Upper lobe of left lung (tissue), 6 donors: ENCODE results near the gene EGFL7. TPM values are rescaled to one million over a fixed set of nuclear protein-coding genes. Genes with fewer than 3 reads are reported as not detected.

Experiments used
- ATAC-seq, 2 donors: fragments of 200-7000 bp; cut with Tn5 transposase; one replicate each; pipeline ENCODE4 v1.9.1; 2022; ENCODE audit warnings: mild to moderate bottlenecking in 2 of 2, moderate library complexity in 2 of 2; ENCODE audit not compliant: low FRiP score in 2 of 2
- DNase-seq, 2 donors: peaks; one replicate each; pipeline ENCODE4 v3.0.0-alpha.2; 2019 to 2020
- H3K27ac ChIP-seq, 4 donors: fragments of 200-600 bp; sonication (generic); one replicate each; pipeline ENCODE4 v1.5.1; 2016 to 2019
- H3K27me3 ChIP-seq, 4 donors: fragments of 200-600 bp; sonication (generic); one replicate each; pipeline ENCODE4 v1.5.1; 2017 to 2019
- H3K36me3 ChIP-seq, 4 donors: fragments of 200-600 bp; sonication (generic); one replicate each; pipeline ENCODE4 v1.5.1; 2016 to 2019
- H3K4me1 ChIP-seq, 4 donors: fragments of 200-600 bp; sonication (generic); one replicate each; pipeline ENCODE4 v1.5.1; 2018 to 2019
- H3K4me3 ChIP-seq, 4 donors: fragments of 200-600 bp; sonication (generic); one replicate each; pipeline ENCODE4 v1.5.1; 2017 to 2019; ENCODE audit warnings: mild to moderate bottlenecking in 2 of 4, moderate library complexity in 1 of 4
- H3K9me3 ChIP-seq, 4 donors: fragments of 200-600 bp; sonication (generic); one replicate each; pipeline ENCODE4 v1.5.1; 2018 to 2019
- EP300 ChIP-seq, 4 donors: sonication (generic); formaldehyde crosslinking; IDR thresholded peaks; one replicate each; pipeline ENCODE4 v1.5.1; 2017; ENCODE audit warnings: antibody characterized with exemption in 4 of 4, control low read depth in 2 of 4
- POLR2A ChIP-seq, 4 donors: fragments of 450-650 bp; IDR thresholded peaks; one replicate each; pipeline ENCODE4 v1.5.1; 2016 to 2017; ENCODE audit warnings: antibody characterized with exemption in 4 of 4, mild to moderate bottlenecking in 2 of 4
- POLR2AphosphoS5 ChIP-seq, 2 donors: sonication (generic); formaldehyde crosslinking; IDR thresholded peaks; one replicate each; pipeline ENCODE4 v1.5.1; 2017; ENCODE audit warnings: antibody characterized with exemption in 2 of 2
- WGBS, 2 donors: methylation state at CpG; one replicate each; pipeline ENCODE4 v1.1.5; 2017 to 2018; 5-methylcytosine and 5-hydroxymethylcytosine counted together
- total RNA-seq, 6 donors: library from RNA; depleted of rRNA in 4 of 6; stranded (reverse); fragments of >200 nt in 4 of 6; gene quantifications; one replicate each; pipeline versions ENCODE4 v1.1.0 to v1.2.1, GENCODE V29; 2016 to 2021
- TF ChIP-seq, protein P1 (sequence below), 6 experiments: fragments of 450-650 bp in 4 of 6; fragments of 200-600 bp in 2 of 6; sonication (generic) in 2 of 6; IDR thresholded peaks; one replicate each; pipeline ENCODE4 v1.5.1; 2016 to 2019; ENCODE audit warnings: antibody characterized with exemption in 6 of 6
- donor health status: DM: no; HTN: no; CAD: no; lungs with moderate emphysema.
- donor health status: DM: no; HTN: yes; CAD: no; lungs with severe emphysema.

Gene EGFL7
- total RNA-seq, 6 donors from 2014 or later: 77.9 to 321 (median 165) TPM

DNA sequence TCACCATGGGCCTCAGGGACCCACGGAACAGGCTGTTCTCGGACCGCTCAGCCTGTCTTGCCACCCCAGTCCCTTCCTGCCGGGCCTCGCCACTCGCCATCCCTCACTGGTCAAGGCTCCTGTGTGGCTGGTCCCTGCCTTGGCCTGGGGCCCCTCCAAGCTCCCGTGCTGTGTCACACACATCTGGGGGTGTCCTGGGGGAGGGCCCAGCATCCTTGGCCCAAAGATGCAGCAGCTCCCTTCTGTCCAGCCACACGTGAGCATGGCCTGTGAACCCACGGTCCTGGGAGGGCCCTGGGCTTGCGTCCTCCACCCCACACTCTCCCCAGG, 425 bp upstream of the EGFL7 start:
- ATAC-seq (peak in 1 of 2 donors; percentile 4), DNase-seq (peak in 1 of 2 donors; percentile 66)
- 44% methylated on average over 8 of the region's 10 CpGs; no CpG with 5 or more reads in 1 of the 2 donors for WGBS, 2 donors
- no peak for TF ChIP-seq POLR2A (IDR thresholded peaks at IDR 0.05)
- TF ChIP-seq, protein P1, sequence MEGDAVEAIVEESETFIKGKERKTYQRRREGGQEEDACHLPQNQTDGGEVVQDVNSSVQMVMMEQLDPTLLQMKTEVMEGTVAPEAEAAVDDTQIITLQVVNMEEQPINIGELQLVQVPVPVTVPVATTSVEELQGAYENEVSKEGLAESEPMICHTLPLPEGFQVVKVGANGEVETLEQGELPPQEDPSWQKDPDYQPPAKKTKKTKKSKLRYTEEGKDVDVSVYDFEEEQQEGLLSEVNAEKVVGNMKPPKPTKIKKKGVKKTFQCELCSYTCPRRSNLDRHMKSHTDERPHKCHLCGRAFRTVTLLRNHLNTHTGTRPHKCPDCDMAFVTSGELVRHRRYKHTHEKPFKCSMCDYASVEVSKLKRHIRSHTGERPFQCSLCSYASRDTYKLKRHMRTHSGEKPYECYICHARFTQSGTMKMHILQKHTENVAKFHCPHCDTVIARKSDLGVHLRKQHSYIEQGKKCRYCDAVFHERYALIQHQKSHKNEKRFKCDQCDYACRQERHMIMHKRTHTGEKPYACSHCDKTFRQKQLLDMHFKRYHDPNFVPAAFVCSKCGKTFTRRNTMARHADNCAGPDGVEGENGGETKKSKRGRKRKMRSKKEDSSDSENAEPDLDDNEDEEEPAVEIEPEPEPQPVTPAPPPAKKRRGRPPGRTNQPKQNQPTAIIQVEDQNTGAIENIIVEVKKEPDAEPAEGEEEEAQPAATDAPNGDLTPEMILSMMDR (IDR thresholded peaks at IDR 0.05): no peak
- no peak for TF ChIP-seq POLR2AphosphoS5 (IDR thresholded peaks at IDR 0.05)
- no peak for TF ChIP-seq EP300 (IDR thresholded peaks at IDR 0.05)
- H3K36me3 ChIP-seq: peaks cover 0 to 34% (median 16%) of the 10 kb centered on the region in 4 donors
- H3K4me1 ChIP-seq: peaks cover 8 to 24% (median 16%) of the 10 kb centered on the region in 4 donors
- no peaks in the 10 kb centered on the region for H3K9me3 ChIP-seq
- H3K27me3 ChIP-seq: peaks cover 0 to 35% (median 13%) of the 10 kb centered on the region in 4 donors
- peak overlapping the region; percentile 91 to 96 (median 92) for H3K27ac ChIP-seq
- peak overlapping the region; percentile 25 to 64 (median 56) for H3K4me3 ChIP-seq

DNA sequence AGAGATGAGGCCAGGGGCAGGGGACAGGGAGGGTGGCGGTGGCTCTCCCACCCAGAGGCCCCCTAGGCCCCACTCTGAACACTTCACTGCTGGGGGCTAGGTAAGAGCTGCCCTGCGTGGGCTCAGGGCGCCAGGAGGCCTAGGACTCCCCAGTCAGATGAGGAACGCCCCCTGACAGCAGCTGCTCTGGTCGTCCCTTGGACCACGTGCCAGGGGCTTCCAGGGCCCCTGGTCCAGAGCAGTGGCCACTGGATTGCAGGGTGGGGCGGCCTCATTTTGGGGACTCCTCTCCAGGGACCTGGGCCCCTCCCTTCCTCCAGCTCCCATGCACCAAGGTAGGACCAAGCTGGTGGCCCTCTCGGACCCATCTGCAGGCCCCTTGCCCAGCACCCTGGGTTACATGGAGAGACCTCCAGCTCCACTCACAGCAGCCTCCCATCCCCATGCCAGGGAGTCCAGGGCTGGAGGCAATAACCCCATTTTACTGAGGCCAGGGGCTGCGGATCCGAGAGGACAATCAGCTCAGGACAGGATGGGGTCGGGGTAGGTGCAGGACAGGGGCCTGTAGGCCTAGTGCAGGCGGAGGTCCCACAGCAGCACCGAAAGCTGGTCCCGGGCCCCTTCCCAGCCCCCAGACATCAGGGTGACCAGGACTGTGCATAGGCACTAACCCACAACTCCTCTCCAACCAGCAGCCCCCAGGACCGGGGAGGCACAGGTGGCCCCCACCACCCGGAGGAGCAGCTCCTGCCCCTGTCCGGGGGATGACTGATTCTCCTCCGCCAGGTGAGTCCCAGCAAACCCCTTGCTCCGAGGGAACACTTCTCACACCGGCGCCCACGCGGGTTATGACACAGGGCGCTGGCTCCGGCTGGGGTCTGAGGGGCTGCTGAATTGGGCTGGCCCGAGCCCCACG, 1.5 kb downstream of the EGFL7 start:
- Histone ChIP-seq H3K4me3 (peak overlapping the region; percentile 52 to 65 (median 62)), H3K4me1 (peaks cover 8 to 26% (median 17%) of the 10 kb centered on the region in 4 donors), H3K36me3 (peaks cover 0 to 52% (median 23%) of the 10 kb centered on the region in 4 donors), H3K9me3 (no peaks in the 10 kb centered on the region), H3K27ac (peak overlapping the region; percentile 91 to 96 (median 92)), H3K27me3 (peaks cover 0 to 19% (median 10%) of the 10 kb centered on the region in 4 donors)
- DNase-seq (peak in 1 of 2 donors; percentile 67), ATAC-seq (no peak)
- TF ChIP-seq POLR2AphosphoS5 (IDR thresholded peaks at IDR 0.05) (no peak), EP300 (IDR thresholded peaks at IDR 0.05) (no peak)
- WGBS, 2 donors: 68 to 75% methylated on average over 5 to 27 of the region's 27 CpGs

DNA sequence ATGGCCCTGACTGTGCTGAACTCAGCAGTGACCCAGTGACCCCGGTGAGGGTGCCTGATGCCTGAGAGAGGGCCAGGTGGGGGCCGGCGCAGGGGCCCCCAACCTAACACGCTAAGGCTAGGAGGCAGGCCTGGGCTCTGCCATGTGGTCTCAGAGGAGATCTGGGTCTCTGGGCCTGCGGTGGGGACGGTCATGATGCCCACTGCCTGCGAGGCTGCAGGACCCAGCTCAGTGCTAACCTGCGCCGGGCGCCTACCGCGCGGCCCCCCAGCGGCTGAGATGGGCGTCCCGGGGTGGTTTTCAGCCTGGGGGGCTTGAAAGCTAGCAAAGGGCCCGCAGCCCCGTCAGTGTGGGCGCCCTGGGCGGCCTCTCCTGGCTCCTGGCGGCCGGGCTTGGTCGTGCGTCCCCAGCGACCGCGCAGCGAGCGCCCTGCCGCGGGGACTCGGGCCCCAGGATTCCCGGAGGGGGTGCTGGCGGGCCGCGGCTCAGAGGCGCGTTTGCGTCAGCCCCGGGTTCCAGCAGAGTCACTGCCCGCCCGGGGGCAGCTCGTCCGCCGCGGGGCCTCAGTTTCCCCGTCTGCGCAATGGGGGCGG, 2.5 kb downstream of the EGFL7 start:
- Histone ChIP-seq H3K4me3 (peak overlapping the region; percentile 52 to 65 (median 62)), H3K27me3 (peaks cover 0 to 17% (median 9%) of the 10 kb centered on the region in 4 donors), H3K9me3 (no peaks in the 10 kb centered on the region), H3K4me1 (peaks cover 8 to 35% (median 21%) of the 10 kb centered on the region in 4 donors), H3K36me3 (peaks cover 0 to 62% (median 28%) of the 10 kb centered on the region in 4 donors), H3K27ac (peak overlapping the region; percentile 91 to 96 (median 92))
- ATAC-seq (no peak), DNase-seq (no peak)
- WGBS, 2 donors: 9 to 21% methylated on average over 5 to 27 of the region's 49 CpGs
- TF ChIP-seq POLR2A (IDR thresholded peaks at IDR 0.05): peak in 2 of 4 donors; percentile 29 to 45
- no peak for TF ChIP-seq EP300 (IDR thresholded peaks at IDR 0.05)
- TF ChIP-seq, protein P1 (IDR thresholded peaks at IDR 0.05): peak in 4 of 6 experiments; percentile 14 to 65 (median 48)

DNA sequence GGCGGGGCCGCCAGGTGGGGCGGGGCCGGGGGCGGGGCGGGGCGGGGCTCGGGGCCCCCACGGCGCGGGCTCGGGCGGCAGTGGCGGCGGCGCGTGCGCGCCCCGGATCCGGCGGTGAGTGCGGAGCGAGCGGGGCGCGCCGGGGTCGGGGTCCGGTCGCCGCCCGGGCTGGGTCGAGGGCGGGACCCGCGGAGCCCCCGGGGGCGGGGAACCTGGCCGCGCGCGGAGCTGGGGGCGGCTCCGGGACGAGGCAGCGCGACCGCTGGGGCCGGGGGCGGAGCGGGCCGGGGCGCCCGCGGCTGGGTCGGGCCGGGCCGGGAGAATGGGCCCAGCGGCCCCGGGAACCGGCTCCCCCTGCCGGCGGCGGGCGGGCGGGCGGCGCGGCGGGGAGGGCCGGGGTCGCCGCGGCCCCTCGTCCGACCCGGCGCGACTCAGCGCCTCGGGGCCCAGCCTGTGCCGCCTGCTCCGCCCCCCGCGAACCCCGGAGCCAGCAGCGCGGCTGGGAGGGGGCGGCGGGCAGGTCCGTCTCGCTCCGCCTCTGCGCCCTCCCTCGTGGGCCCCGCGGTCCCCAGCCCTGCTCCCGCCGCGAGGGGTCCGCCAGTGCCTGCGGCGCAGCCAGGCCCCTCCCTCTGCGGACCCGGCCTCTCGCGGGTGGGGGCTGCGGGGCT, 3.1 kb downstream of the EGFL7 start:
- WGBS, 2 donors: no CpG with 5 or more reads among the region's 109 CpGs

More for the DNA sequence above, 3.1 kb downstream of the EGFL7 start:
- Histone ChIP-seq H3K4me3 (peak overlapping the region; percentile 52 to 64 (median 61)), H3K4me1 (peaks cover 8 to 36% (median 23%) of the 10 kb centered on the region in 4 donors), H3K27me3 (peaks cover 0 to 17% (median 9%) of the 10 kb centered on the region in 4 donors), H3K36me3 (peaks cover 0 to 68% (median 28%) of the 10 kb centered on the region in 4 donors), H3K27ac (peak overlapping the region; percentile 91 to 96 (median 92)), H3K9me3 (no peaks in the 10 kb centered on the region)
- ATAC-seq (no peak), DNase-seq (peak in 1 of 2 donors; percentile 90)
- no peak for TF ChIP-seq EP300 (IDR thresholded peaks at IDR 0.05)
- TF ChIP-seq, protein P1 (IDR thresholded peaks at IDR 0.05): peak in 4 of 6 experiments; percentile 23 to 59 (median 40)
- TF ChIP-seq POLR2AphosphoS5 (IDR thresholded peaks at IDR 0.05): no peak
- no peak for TF ChIP-seq POLR2A (IDR thresholded peaks at IDR 0.05)
